ENCODE data around the gene OLFML2B.
"Not testable (repeated sequence)": the region's sequence is repeated elsewhere in the genome, so short reads cannot be mapped to it uniquely, and the experiment has no call there.

Gene OLFML2B

GRCh38 chr1:162021124-162021523, 2.5 kb downstream of the OLFML2B start:
- TF ChIP-seq, protein P1, sequence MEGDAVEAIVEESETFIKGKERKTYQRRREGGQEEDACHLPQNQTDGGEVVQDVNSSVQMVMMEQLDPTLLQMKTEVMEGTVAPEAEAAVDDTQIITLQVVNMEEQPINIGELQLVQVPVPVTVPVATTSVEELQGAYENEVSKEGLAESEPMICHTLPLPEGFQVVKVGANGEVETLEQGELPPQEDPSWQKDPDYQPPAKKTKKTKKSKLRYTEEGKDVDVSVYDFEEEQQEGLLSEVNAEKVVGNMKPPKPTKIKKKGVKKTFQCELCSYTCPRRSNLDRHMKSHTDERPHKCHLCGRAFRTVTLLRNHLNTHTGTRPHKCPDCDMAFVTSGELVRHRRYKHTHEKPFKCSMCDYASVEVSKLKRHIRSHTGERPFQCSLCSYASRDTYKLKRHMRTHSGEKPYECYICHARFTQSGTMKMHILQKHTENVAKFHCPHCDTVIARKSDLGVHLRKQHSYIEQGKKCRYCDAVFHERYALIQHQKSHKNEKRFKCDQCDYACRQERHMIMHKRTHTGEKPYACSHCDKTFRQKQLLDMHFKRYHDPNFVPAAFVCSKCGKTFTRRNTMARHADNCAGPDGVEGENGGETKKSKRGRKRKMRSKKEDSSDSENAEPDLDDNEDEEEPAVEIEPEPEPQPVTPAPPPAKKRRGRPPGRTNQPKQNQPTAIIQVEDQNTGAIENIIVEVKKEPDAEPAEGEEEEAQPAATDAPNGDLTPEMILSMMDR (IDR thresholded peaks at IDR 0.05; ENCODE audit: low read depth, low read length): no peak
- no peak for DNase-seq
- Histone ChIP-seq H3K27me3 (peaks cover 13% of the 10 kb centered on the region), H3K4me3 (ENCODE audit: low read depth, low read length) (no peak overlapping the region), H3K36me3 (no peaks in the 10 kb centered on the region), H3K9me3 (no peaks in the 10 kb centered on the region), H3K4me1 (peaks cover 6% of the 10 kb centered on the region; the same call in 1 of the 2 replicates)

GRCh38 chr1:162020150-162020549, 3.5 kb downstream of the OLFML2B start:
- Histone ChIP-seq H3K4me3 (ENCODE audit: low read depth, low read length) (no peak overlapping the region), H3K36me3 (no peaks in the 10 kb centered on the region), H3K27me3 (peaks cover 13% of the 10 kb centered on the region), H3K9me3 (no peaks in the 10 kb centered on the region), H3K4me1 (peaks cover 6% of the 10 kb centered on the region; the same call in 1 of the 2 replicates)
- DNase-seq: no peak
- TF ChIP-seq, protein P1 (IDR thresholded peaks at IDR 0.05; ENCODE audit: low read depth, low read length): no peak

GRCh38 chr1:162019446-162019845, 4.2 kb downstream of the OLFML2B start:
- Histone ChIP-seq H3K27me3 (peaks cover 12% of the 10 kb centered on the region), H3K4me3 (ENCODE audit: low read depth, low read length) (no peak overlapping the region), H3K4me1 (peaks cover 5% of the 10 kb centered on the region; the same call in 1 of the 2 replicates), H3K9me3 (no peaks in the 10 kb centered on the region), H3K36me3 (no peaks in the 10 kb centered on the region)
- no peak for DNase-seq
- TF ChIP-seq, protein P1 (IDR thresholded peaks at IDR 0.05; ENCODE audit: low read depth, low read length): no peak

- TF ChIP-seq, protein P1 (IDR thresholded peaks at IDR 0.05; ENCODE audit: low read depth, low read length): no peak
- H3K4me1 ChIP-seq: peaks cover 3% of the 10 kb centered on the region; the same call in 1 of the 2 replicates
- H3K36me3 ChIP-seq: no peaks in the 10 kb centered on the region
- peak; percentile 70 for DNase-seq
- H3K9me3 ChIP-seq: no peaks in the 10 kb centered on the region
- H3K4me3 ChIP-seq (ENCODE audit: low read depth, low read length): no peak overlapping the region
- H3K27me3 ChIP-seq: peaks cover 10% of the 10 kb centered on the region
Observed at GRCh38 chr1:162019006-162019405, 4.7 kb downstream of the OLFML2B start.

GRCh38 chr1:162018418-162018817, 5.3 kb downstream of the OLFML2B start:
- Histone ChIP-seq H3K9me3 (no peaks in the 10 kb centered on the region), H3K4me3 (ENCODE audit: low read depth, low read length) (no peak overlapping the region), H3K4me1 (peaks cover 3% of the 10 kb centered on the region; the same call in 1 of the 2 replicates), H3K36me3 (no peaks in the 10 kb centered on the region), H3K27me3 (peaks cover 7% of the 10 kb centered on the region)
- DNase-seq: no peak
- TF ChIP-seq, protein P1 (IDR thresholded peaks at IDR 0.05; ENCODE audit: low read depth, low read length): no peak

- not testable (repeated sequence) for H3K4me1 ChIP-seq; H3K9me3 ChIP-seq; H3K4me3 ChIP-seq (ENCODE audit: low read depth, low read length); DNase-seq; H3K27me3 ChIP-seq; H3K36me3 ChIP-seq
Observed at GRCh38 chr1:162017791-162018190, 5.9 kb downstream of the OLFML2B start.

- Histone ChIP-seq H3K4me1 (peaks cover 3% of the 10 kb centered on the region; the same call in 1 of the 2 replicates), H3K36me3 (no peaks in the 10 kb centered on the region), H3K27me3 (no peaks in the 10 kb centered on the region), H3K9me3 (no peaks in the 10 kb centered on the region), H3K4me3 (ENCODE audit: low read depth, low read length) (no peak overlapping the region)
- DNase-seq: no peak
- TF ChIP-seq, protein P1 (IDR thresholded peaks at IDR 0.05; ENCODE audit: low read depth, low read length): no peak
Observed at GRCh38 chr1:162016631-162017030, 7.0 kb downstream of the OLFML2B start.
